ENCODE results near the gene LHB. TPM values are rescaled to one million over a fixed set of nuclear protein-coding genes. Genes with fewer than 3 reads are reported as not detected.
"Not testable (repeated sequence)": the region's sequence is repeated elsewhere in the genome, so short reads cannot be mapped to it uniquely, and the experiment has no call there.

The LHB gene
- polyA plus RNA-seq, 6 donors from 2014 or later = not detected

- DNase-seq (peak; percentile 54), ATAC-seq (ENCODE audit: low read depth in 2 of 2) (peak; percentile 74 to 81)
- Mint-ChIP-seq H3K4me1 (peaks cover 18 to 22% (median 22%) of the 10 kb centered on the region in 3 donors), H3K27me3 (peaks cover 28 to 70% (median 56%) of the 10 kb centered on the region in 3 donors), H3K4me3 (peak overlapping the region; percentile 67 to 97 (median 90)), H3K27ac (no peak overlapping the region), H3K9me3 (peaks cover 0 to 4% (median 0%) of the 10 kb centered on the region in 7 donors), H3K36me3 (peaks cover 0 to 13% of the 10 kb centered on the region in 2 donors)
These were observed 39.4 kb upstream of the LHB start for GRCh38 chr19:49056101-49056901.

DNA sequence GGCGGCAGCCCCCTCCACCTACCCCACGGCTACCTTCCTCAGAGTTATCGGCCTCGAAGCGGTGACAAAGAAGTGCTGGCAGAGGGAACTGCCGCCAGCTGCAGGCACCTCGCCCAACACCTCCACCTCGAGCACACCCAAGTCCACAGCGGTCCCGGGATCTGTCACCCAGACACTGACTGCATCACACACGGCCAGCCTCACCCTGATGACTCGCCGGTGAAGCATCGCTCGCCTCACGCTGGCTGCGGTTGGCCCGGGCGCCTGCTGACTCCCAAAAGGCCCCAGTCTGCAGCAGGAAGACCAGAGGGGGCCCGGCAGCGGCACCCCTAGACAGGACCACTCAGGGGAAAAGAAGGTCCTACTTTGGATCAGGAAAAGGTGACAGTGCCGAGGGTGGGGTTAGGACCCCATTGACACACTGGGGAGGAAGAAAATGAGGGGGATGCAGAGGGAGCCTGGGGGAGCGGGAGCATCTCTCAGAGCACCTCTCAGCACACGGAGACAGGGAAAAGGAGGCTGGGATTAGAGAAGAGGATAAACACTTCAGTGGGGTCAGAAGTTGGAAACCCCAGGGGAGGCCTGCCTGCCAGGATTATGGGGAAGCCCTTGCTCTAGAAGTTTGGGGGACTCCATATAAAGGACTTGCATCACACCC lies 33.6 kb upstream of the LHB start:
- H3K36me3 Mint-ChIP-seq = not testable (repeated sequence)
- H3K27ac Mint-ChIP-seq = peak overlapping the region in 1 of 6 donors; percentile 88

GRCh38 chr19:49049834-49050233 lies 32.9 kb upstream of the LHB start:
- not testable (repeated sequence) for H3K9me3 Mint-ChIP-seq, H3K36me3 Mint-ChIP-seq
- peaks cover 5 to 20% (median 16%) of the 10 kb centered on the region in 3 donors for H3K27me3 Mint-ChIP-seq

More for the DNA sequence above, 33.6 kb upstream of the LHB start:
- not testable (repeated sequence) for ATAC-seq (ENCODE audit: low read depth in 2 of 2); H3K4me1 Mint-ChIP-seq; H3K9me3 Mint-ChIP-seq; H3K4me3 Mint-ChIP-seq; DNase-seq
- peaks cover 5 to 27% (median 22%) of the 10 kb centered on the region in 3 donors for H3K27me3 Mint-ChIP-seq

DNA sequence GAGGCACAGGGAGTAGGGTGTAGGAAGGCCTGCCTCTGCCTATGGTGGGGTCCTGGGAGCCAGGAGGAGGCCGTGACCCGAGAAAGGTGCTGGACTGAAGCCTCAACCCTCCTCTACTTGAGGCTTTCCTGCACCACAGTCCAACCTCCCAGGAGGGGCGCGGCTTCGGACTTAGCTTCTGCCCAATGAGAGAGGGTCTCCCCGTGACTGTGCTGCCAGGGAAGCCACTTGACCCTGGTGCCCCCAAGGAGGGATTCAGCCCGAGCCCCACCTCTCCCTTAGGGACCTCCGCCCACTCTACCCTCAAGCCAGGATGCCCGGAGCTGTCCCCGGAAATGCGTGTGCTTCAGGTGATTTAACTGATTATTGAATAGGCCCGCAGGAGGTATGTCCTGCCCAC lies 32.1 kb upstream of the LHB start, which contains the start of gene CGB8:
TSS of gene CGB8 (minus strand) at position 101 of the 400 bp plus-strand sequence. CDS start 372 bp downstream, outside the sequence.
- peaks cover 5 to 16% (median 15%) of the 10 kb centered on the region in 3 donors for H3K27me3 Mint-ChIP-seq
- H3K9me3 Mint-ChIP-seq; H3K27ac Mint-ChIP-seq; DNase-seq; H3K36me3 Mint-ChIP-seq; ATAC-seq (ENCODE audit: low read depth in 2 of 2); H3K4me3 Mint-ChIP-seq; H3K4me1 Mint-ChIP-seq: not testable (repeated sequence)

More at GRCh38 chr19:49049834-49050233, 32.9 kb upstream of the LHB start:
- DNase-seq; H3K27ac Mint-ChIP-seq; H3K4me1 Mint-ChIP-seq; H3K4me3 Mint-ChIP-seq; ATAC-seq (ENCODE audit: low read depth in 2 of 2): not testable (repeated sequence)

- H3K27ac Mint-ChIP-seq = peak within 1 kb of the TSS in 1 of 6 donors; percentile 12
- H3K27me3 Mint-ChIP-seq; DNase-seq; ATAC-seq (ENCODE audit: low read depth in 2 of 2); H3K36me3 Mint-ChIP-seq; H3K4me1 Mint-ChIP-seq; H3K9me3 Mint-ChIP-seq; H3K4me3 Mint-ChIP-seq: not testable (repeated sequence)
These were observed 26.7 kb upstream of the LHB start, which contains the start of gene CGB5 for GRCh38 chr19:49043548-49043947. Gene CGB5 (plus strand): TSS chr19:49043848. CDS start chr19:49044210, 362 bp downstream.

- not testable (repeated sequence) for ATAC-seq (ENCODE audit: low read depth in 2 of 2); H3K4me1 Mint-ChIP-seq; H3K36me3 Mint-ChIP-seq; H3K27ac Mint-ChIP-seq; DNase-seq; H3K4me3 Mint-ChIP-seq; H3K27me3 Mint-ChIP-seq; H3K9me3 Mint-ChIP-seq
These were observed 25.8 kb upstream of the LHB start for GRCh38 chr19:49042666-49043065.

DNA sequence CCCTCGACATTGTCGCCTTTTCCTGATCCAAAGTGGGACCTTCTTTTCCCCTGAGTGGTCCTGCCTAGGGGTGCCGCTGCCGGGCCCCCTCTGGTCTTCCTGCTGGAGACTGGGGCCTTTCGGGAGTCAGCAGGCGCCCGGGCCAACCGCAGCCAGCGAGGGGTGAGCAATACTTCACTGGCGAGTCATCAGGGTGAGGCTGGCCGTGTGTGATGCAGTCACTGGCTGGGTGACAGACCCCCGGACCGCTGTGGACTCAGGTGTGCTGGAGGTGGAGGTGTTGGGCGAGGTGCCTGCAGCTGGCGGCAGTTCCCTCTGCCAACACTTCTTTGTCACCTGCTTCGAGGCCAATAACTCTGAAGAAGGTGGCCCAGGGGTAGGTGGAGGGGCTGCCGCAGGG lies 25.3 kb upstream of the LHB start:
- Mint-ChIP-seq H3K36me3 (no peaks in the 10 kb centered on the region), H3K27ac (no peak overlapping the region), H3K9me3 (no peaks in the 10 kb centered on the region), H3K27me3 (peaks cover 0 to 4% (median 0%) of the 10 kb centered on the region in 3 donors), H3K4me3 (no peak overlapping the region), H3K4me1 (no peaks in the 10 kb centered on the region)
- DNase-seq (no peak), ATAC-seq (ENCODE audit: low read depth in 2 of 2) (no peak)

DNA sequence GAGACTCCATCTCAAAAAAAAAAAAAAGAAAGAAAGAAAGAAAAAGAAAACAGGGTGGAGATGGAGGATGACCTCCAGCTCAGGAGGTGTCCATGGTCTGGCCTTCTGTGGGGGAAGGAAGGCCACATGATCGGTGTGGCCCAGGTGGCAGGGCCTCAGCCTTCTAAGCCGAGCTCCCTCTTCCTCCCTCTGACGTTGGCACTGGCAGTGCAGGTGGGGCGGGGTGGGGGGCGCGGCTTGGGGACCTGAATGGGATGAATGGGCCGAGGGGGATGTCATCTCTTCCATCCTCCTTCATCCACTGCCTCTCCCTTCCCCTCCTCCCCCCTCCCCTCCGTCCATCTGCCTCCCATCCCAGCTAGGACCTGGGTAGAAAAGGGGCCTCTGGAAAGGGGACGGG lies 22.8 kb upstream of the LHB start:
- H3K27me3 Mint-ChIP-seq = peaks cover 4 to 12% (median 7%) of the 10 kb centered on the region in 3 donors
- ATAC-seq (ENCODE audit: low read depth in 2 of 2); H3K36me3 Mint-ChIP-seq; H3K4me3 Mint-ChIP-seq; H3K4me1 Mint-ChIP-seq; H3K27ac Mint-ChIP-seq; DNase-seq; H3K9me3 Mint-ChIP-seq: not testable (repeated sequence)

DNA sequence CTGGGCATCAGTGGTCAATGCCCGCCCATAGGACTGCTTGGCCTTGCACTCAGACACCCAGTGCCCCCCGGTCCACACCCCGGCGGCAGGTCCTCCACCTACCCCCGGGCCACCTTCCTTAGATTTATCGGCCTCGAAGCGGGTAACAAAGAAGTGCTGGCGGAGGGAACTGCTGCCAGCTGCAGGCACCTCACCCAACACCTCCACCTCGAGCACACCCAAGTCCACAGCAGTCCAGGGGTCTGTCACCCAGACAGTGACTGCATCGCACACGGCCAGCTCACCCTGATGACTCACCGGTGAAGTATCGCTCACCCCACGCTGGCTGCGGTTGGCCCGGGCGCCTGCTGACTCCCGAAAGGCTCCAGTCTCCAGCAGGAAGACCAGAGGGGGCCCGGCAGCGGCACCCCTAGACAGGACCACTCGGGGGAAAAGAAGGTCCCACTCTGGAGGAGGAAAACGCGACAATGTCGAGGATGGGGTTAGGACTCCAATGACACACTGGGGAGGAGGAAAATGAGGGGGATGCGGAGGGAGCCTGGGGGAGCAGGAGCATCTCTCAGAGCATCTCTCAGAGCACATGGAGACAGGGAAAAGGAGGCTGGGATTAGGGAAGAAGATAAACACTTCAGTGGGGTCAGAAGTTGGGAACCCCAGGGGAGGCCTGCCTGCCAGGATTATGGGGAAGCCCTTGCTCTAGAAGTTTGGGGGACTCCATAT lies 21.8 kb upstream of the LHB start:
- not testable (repeated sequence) for H3K36me3 Mint-ChIP-seq; H3K9me3 Mint-ChIP-seq; H3K27ac Mint-ChIP-seq; ATAC-seq (ENCODE audit: low read depth in 2 of 2); H3K4me1 Mint-ChIP-seq; DNase-seq; H3K4me3 Mint-ChIP-seq
- H3K27me3 Mint-ChIP-seq = peaks cover 4 to 16% (median 7%) of the 10 kb centered on the region in 3 donors

DNA sequence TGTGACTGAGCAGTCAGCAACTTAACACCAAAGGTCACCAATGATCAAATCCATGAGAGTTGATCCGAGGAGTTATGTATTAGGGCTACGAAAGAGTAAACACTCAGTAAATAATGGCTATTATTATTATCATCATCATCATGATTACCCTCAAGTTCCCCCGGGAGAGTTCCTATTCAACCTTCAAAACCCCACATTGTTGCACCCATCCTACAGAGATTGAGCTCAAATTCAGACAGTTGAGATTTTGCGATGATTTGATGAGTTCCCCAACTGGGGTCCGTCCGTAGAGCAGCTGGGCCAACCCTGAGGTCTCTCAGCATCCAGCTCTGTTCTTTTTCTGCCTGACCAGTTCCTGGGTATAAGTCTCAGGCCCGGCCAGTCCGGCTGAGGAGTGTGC lies 21.2 kb upstream of the LHB start:
- not testable (repeated sequence) for ATAC-seq (ENCODE audit: low read depth in 2 of 2); H3K36me3 Mint-ChIP-seq

GRCh38 chr19:49036815-49037214 lies 19.9 kb upstream of the LHB start, which contains the start of gene CGB1:
Gene CGB1 (minus strand): TSS chr19:49036895. CDS start chr19:49036711, 184 bp downstream.
- not testable (repeated sequence) for DNase-seq; ATAC-seq (ENCODE audit: low read depth in 2 of 2); H3K36me3 Mint-ChIP-seq; H3K9me3 Mint-ChIP-seq; H3K4me3 Mint-ChIP-seq; H3K4me1 Mint-ChIP-seq
- Mint-ChIP-seq H3K27me3 (peaks cover 2 to 21% (median 7%) of the 10 kb centered on the region in 3 donors), H3K27ac (peak within 1 kb of the TSS in 2 of 6 donors; percentile 60 to 62)

More for the DNA sequence above, 21.2 kb upstream of the LHB start:
- not testable (repeated sequence) for H3K4me3 Mint-ChIP-seq, H3K4me1 Mint-ChIP-seq, DNase-seq, H3K9me3 Mint-ChIP-seq, H3K27ac Mint-ChIP-seq
- peaks cover 4 to 16% (median 7%) of the 10 kb centered on the region in 3 donors for H3K27me3 Mint-ChIP-seq

DNA sequence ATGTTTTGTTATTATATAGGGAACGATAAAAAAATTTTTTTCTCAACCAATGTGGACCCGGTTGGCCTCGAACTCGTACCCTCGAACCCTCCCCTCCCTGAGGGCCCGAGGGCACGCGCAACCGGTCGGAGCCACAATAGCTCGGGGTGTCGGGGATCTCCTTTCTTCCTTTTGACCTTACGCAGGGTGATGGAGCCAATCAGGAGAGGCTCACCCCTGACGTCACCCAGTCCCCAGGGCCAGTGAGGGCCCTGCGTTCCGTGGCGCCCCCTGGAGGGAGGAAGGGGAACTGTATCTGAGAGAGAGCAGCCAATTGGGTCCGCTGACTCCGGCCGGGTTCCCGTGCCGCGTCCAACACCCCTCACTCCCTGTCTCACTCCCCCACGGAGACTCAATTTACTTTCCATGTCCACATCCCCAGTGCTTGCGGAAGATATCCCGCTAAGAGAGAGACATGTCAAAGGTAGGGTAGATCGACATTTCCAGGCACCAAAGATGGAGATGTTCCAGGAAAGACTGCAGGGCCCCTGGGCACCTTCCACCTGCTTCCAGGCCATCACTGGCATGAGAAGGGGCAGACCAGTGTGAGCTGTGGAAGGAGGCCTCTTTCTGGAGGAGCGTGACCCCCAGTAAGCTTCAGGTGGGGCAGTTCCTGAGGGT lies 14.9 kb upstream of the LHB start, which contains the start of gene CGB2:
TSS of gene CGB2 (plus strand) at position 249 of the 660 bp plus-strand sequence. CDS start at position 455, 206 bp downstream.
- Mint-ChIP-seq H3K27me3 (peaks cover 7 to 36% (median 14%) of the 10 kb centered on the region in 3 donors), H3K4me3 (peak within 1 kb of the TSS in 2 of 8 donors; percentile 1 to 2), H3K27ac (peak within 1 kb of the TSS in 1 of 6 donors; percentile 56)
- not testable (repeated sequence) for DNase-seq, H3K4me1 Mint-ChIP-seq, H3K36me3 Mint-ChIP-seq, H3K9me3 Mint-ChIP-seq
- ATAC-seq (ENCODE audit: low read depth in 2 of 2) = peak; percentile 52 to 62
